A549 treated with DMSO at 1 μM for 4 hours (cell line): ENCODE measurements around the gene PPP2R5C. TPM values are rescaled to one million over a fixed set of nuclear protein-coding genes. Genes with fewer than 3 reads are reported as not detected.

Source experiments
- total RNA-seq: library from RNA; stranded (reverse); fragments of 200-300 nt; extraction: Qiagen RNA extraction; gene quantifications from 5 replicates; pipeline ENCODE4 v1.2.3, GENCODE V29; 2022; ENCODE audit warnings: low read depth

Gene PPP2R5C
- 68.8 to 80.2 TPM (median 74.8 TPM) in 5 replicates for total RNA-seq

GRCh38 chr14:101761032-101761880 lies at the start of gene PPP2R5C:
Gene PPP2R5C (plus strand): TSS chr14:101761709. CDS start chr14:101761894, 185 bp downstream.

DNA sequence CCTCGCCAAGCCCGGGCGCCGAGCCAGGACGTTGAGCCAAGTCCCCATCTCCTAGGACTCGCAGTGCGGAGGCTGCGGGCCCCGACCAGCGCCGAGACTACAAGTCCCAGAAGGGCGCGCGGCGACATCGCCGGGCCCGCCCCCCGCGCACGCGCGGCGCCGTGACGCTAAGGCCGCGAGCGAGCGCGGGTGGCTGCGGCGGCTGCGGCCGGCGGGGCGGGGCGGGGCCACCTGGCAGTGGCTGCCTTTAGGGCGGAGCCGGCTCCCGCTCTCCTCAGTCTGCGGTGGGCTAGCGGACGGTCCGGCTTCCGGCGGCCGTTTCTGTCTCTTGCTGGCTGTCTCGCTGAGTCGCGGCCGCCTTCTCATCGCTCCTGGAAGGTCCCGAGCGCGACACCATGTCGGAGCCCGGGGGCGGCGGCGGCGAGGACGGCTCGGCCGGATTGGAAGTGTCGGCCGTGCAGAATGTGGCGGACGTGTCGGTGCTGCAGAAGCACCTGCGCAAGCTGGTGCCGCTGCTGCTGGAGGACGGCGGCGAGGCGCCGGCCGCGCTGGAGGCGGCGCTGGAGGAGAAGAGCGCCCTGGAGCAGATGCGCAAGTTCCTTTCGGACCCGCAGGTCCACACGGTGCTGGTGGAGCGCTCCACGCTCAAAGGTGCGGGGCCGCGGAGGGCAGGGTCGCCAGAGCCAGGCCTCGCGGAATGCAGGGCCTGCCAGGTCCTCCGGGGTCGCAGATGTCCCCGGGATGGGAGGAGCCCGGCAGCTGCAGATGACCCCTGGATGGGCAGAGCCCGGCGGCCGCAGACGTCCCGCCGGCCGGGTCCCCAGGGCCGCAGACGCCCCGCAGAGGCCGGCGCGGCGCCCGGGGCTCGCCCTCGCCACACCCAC lies 203.0 kb downstream of the PPP2R5C start, which contains the start of gene DYNC1H1:
DYNC1H1 (plus strand) TSS at position 277 of the 884 bp plus-strand sequence; CDS start at position 396, 119 bp downstream.

Other genes starting within 250 kb of the PPP2R5C start
- 0.06 TPM in 2 of 5 replicates, not detected in the others for gene DIO3, start 200.2 kb upstream of the PPP2R5C start, total RNA-seq
- gene DYNC1H1, start 202.9 kb downstream of the PPP2R5C start, total RNA-seq = 231 to 289 TPM (median 275 TPM) in 5 replicates